Suprapubic skin (tissue), 4 donors: ENCODE data around the gene CHMP4A. TPM values are rescaled to one million over a fixed set of nuclear protein-coding genes. Genes with fewer than 3 reads are reported as not detected.

ENCODE experiments used
- DNase-seq, 2 donors: peaks; one replicate each; pipeline ENCODE4 v3.0.0-alpha.2; 2019; ENCODE audit warnings: low spot score in 2 of 2
- H3K27ac ChIP-seq: fragments of 200-600 bp; sonication (generic); one replicate; pipeline ENCODE4 v1.5.1; 2019
- H3K27me3 ChIP-seq: fragments of 200-600 bp; sonication (generic); one replicate; pipeline ENCODE4 v1.5.1; 2019
- H3K36me3 ChIP-seq: fragments of 200-600 bp; sonication (generic); one replicate; pipeline ENCODE4 v1.5.1; 2019
- H3K4me1 ChIP-seq: fragments of 200-600 bp; sonication (generic); one replicate; pipeline ENCODE4 v1.5.1; 2019
- H3K4me3 ChIP-seq: fragments of 200-600 bp; sonication (generic); one replicate; pipeline ENCODE4 v1.5.1; 2019; ENCODE audit warnings: mild to moderate bottlenecking
- H3K9me3 ChIP-seq: fragments of 200-600 bp; sonication (generic); one replicate; pipeline ENCODE4 v1.5.1; 2019
- EP300 ChIP-seq: sonication (generic); formaldehyde crosslinking; IDR thresholded peaks from one replicate; pipeline ENCODE4 v1.6.1; 2017; ENCODE audit warnings: antibody characterized with exemption
- POLR2A ChIP-seq, 2 donors: fragments of 450-650 bp; IDR thresholded peaks; one replicate each; pipeline ENCODE4 v1.6.1; 2017; ENCODE audit warnings: antibody characterized with exemption in 2 of 2, mild to moderate bottlenecking in 2 of 2, moderate library complexity in 2 of 2
- POLR2AphosphoS5 ChIP-seq, 3 donors: sonication (generic); formaldehyde crosslinking; IDR thresholded peaks; one replicate each; pipeline ENCODE4 v1.6.1; 2017; ENCODE audit warnings: antibody characterized with exemption in 3 of 3
- WGBS: methylation state at CpG from one replicate; pipeline ENCODE4 v1.1.5; 2018; 5-methylcytosine and 5-hydroxymethylcytosine counted together
- total RNA-seq, 4 donors: library from RNA; depleted of rRNA; stranded (reverse); fragments of >200 nt; gene quantifications; one replicate each; pipeline ENCODE4 v1.1.0, GENCODE V29; 2016
- TF ChIP-seq, protein P1 (sequence below), 2 donors: fragments of 200-600 bp in 1 of 2; fragments of 450-650 bp in 1 of 2; sonication (generic) in 1 of 2; IDR thresholded peaks; one replicate each; pipeline ENCODE4 v1.5.1; 2016 to 2019; ENCODE audit warnings: antibody characterized with exemption in 2 of 2, mild to moderate bottlenecking in 1 of 2, moderate library complexity in 1 of 2

CHMP4A gene
- total RNA-seq, 4 donors from 2014 or later = 47.2 to 86.3 (median 63.6) TPM

DNA sequence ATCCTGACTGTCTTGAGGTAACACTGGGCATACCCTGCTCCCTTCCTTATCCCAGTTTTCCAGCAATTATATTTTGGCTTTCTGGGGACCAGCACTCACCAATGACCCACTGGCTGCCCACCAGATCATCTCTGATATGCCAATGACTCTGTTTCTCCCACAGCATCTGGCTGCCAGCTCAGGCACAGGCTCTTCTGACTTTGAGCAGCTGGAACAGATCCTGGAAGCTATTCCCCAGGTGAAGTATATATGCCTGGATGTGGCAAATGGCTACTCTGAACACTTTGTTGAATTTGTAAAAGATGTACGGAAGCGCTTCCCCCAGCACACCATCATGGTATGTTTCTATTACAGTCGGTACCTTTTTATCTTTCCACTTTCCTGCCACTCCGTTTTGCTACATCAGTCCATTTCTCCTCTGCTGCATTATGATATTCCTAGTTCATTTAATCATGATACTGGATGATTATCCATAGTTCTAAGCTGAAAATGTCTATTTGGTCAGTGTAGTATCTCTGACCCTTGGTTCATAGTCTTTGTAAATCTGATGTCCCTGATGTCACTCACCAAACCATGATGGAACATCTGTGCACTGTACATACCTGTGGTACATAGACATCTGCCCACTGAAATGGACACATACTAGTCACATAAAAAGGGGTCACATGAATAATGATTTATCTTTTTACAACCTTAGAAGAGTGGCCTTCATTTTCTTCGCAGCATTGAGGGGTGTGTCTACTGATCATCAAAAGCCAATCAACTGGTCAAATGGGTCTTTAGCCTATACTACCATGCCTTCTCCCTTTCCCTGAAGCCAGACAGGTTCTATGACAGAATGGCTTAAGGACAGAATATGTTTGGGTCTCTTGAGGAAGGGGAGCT lies 22.8 kb upstream of the CHMP4A start:
- H3K27ac ChIP-seq = no peak overlapping the region
- DNase-seq = no peak
- peaks cover 53% of the 10 kb centered on the region for H3K36me3 ChIP-seq
- no peak overlapping the region for H3K4me3 ChIP-seq
- no peak for TF ChIP-seq EP300
- TF ChIP-seq, protein P1, sequence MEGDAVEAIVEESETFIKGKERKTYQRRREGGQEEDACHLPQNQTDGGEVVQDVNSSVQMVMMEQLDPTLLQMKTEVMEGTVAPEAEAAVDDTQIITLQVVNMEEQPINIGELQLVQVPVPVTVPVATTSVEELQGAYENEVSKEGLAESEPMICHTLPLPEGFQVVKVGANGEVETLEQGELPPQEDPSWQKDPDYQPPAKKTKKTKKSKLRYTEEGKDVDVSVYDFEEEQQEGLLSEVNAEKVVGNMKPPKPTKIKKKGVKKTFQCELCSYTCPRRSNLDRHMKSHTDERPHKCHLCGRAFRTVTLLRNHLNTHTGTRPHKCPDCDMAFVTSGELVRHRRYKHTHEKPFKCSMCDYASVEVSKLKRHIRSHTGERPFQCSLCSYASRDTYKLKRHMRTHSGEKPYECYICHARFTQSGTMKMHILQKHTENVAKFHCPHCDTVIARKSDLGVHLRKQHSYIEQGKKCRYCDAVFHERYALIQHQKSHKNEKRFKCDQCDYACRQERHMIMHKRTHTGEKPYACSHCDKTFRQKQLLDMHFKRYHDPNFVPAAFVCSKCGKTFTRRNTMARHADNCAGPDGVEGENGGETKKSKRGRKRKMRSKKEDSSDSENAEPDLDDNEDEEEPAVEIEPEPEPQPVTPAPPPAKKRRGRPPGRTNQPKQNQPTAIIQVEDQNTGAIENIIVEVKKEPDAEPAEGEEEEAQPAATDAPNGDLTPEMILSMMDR (IDR thresholded peaks at IDR 0.05) = no peak
- no peak for TF ChIP-seq POLR2AphosphoS5 (IDR thresholded peaks at IDR 0.05)
- TF ChIP-seq POLR2A (IDR thresholded peaks at IDR 0.05) = no peak
- peaks cover 59% of the 10 kb centered on the region for H3K4me1 ChIP-seq
- 89% methylated on average over 5 of the region's 5 CpGs for WGBS
- no peaks in the 10 kb centered on the region for H3K27me3 ChIP-seq
- H3K9me3 ChIP-seq = no peaks in the 10 kb centered on the region

DNA sequence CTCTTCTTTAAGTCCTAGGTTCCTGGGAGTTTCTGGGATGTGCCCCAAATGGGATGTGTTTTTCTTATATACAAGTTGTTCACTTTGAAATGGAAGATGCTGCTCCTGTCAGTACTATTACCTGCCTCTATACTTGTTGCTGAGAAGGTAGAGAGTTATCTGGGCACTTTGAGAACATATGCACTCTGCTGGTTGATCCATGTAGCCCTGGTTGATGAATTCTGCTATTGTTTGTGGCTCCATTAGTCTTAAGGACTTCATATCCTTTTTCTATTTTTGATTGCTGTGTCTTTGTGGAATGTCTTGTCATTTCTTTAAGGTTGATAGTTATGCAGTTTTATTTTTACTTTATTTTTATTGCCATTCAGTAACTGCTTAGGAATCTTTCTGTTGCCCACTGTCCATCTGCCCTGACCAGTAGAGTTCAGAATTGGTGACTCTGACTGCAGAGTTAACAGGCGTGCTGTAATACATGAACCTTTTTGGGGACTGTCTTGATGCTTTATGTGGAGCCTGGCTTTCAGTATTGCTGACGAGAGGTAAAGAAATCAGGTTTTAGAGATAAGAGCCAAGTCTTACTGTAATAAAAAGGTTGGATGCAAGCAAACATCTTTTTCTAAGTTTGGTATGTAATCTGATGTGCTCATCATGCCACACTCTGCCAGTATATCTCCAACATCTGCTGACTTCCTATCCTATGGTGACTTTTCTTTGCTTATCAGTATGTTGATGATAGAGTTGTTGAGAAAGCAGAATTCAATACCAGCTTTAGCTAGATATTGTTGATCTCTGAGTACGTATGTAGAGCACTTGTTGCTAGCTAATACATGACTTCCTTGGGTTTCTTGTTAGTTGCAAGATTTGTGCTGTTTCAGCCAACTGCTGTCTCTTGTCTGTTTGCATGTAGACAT lies 21.1 kb upstream of the CHMP4A start:
- Histone ChIP-seq H3K36me3 (peaks cover 37% of the 10 kb centered on the region), H3K4me3 (peak overlapping the region; percentile 79), H3K27me3 (no peaks in the 10 kb centered on the region), H3K4me1 (peaks cover 48% of the 10 kb centered on the region), H3K9me3 (no peaks in the 10 kb centered on the region), H3K27ac (no peak overlapping the region)
- TF ChIP-seq, protein P1 (IDR thresholded peaks at IDR 0.05) = no peak
- TF ChIP-seq POLR2AphosphoS5 (IDR thresholded peaks at IDR 0.05) (no peak), EP300 (no peak), POLR2A (IDR thresholded peaks at IDR 0.05) (no peak)
- DNase-seq = no peak
- 67% methylated on average over 3 of the region's 3 CpGs for WGBS

DNA sequence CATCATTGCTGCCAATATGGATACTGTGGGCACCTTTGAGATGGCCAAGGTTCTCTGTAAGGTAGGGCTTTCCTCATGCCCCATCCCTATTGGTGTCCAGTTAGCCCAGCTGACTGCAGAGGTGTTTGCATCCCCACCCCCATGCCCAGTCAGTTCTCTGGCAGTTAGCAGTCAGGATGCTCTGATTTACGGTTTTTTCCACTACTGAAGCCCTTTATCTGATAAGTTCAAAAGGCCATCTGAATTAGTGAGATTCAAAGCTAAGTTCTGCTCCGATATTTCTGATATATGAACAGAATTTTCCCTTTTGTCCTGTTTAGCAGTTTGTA lies 20.2 kb upstream of the CHMP4A start:
- H3K36me3 ChIP-seq = peaks cover 30% of the 10 kb centered on the region
- peak overlapping the region; percentile 87 for H3K27ac ChIP-seq
- H3K4me1 ChIP-seq = peaks cover 42% of the 10 kb centered on the region
- H3K27me3 ChIP-seq = no peaks in the 10 kb centered on the region
- peak overlapping the region; percentile 79 for H3K4me3 ChIP-seq
- WGBS = 67% methylated on average over 2 of the region's 2 CpGs
- no peak for TF ChIP-seq POLR2A (IDR thresholded peaks at IDR 0.05)
- no peak for TF ChIP-seq EP300
- TF ChIP-seq POLR2AphosphoS5 (IDR thresholded peaks at IDR 0.05) = no peak
- TF ChIP-seq, protein P1 (IDR thresholded peaks at IDR 0.05) = no peak
- H3K9me3 ChIP-seq = no peaks in the 10 kb centered on the region
- DNase-seq = no peak

DNA sequence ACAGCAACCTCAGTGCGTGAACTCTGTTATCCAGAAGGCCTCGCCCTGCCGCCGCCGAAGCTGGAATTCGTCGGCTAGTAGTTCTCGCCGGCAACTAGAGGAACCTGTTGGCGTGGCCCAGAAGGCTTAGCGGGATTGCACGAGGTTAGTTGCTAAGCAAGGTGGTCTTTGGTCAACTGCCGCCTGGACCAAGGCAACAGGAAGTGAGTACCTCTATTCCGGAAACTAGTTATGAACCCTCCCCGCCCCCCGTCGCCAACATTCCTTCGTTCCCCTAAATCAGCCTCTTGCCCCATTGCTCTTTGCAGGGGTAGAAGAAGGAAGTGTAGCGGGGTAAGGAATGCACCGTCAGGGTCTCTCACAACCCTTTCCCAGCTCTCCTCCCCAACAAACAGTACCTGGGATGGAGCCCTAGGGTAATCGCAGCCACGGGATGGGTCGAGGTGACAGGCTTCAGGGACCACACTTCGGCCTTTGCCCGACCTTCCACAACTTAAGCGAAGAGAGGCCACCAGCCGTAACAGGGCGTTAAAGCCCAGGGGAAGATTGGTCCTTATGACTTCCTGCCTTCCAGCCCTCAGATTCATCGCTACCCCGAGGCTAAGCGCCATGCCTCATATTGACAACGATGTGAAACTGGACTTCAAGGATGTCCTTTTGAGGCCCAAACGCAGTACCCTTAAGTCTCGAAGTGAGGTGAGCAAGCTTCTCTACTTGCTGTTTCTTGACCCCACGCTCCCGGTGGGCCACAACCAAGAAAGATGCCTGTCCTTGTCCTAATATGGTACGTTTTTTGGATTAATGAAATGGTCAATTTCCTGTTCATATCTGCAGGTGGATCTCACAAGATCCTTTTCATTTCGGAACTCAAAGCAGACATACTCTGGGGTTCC lies 19.6 kb upstream of the CHMP4A start, which contains the start of gene GMPR2:
TSS of gene GMPR2 (plus strand) at position 285 of the 893 bp plus-strand sequence. CDS start at position 610, 325 bp downstream.
- WGBS = 6% methylated on average over 26 of the region's 38 CpGs
- no peaks in the 10 kb centered on the region for H3K27me3 ChIP-seq
- TF ChIP-seq, protein P1 (IDR thresholded peaks at IDR 0.05) = no peak
- TF ChIP-seq POLR2A (IDR thresholded peaks at IDR 0.05) = peak in 1 of 2 donors; percentile 31
- peak in 2 of 3 donors; percentile 31 to 62 for TF ChIP-seq POLR2AphosphoS5 (IDR thresholded peaks at IDR 0.05)
- TF ChIP-seq EP300 = no peak
- peak within 1 kb of the TSS; percentile 79 for H3K4me3 ChIP-seq
- H3K9me3 ChIP-seq = no peaks in the 10 kb centered on the region
- DNase-seq = no peak
- H3K4me1 ChIP-seq = peaks cover 42% of the 10 kb centered on the region
- H3K27ac ChIP-seq = peak within 1 kb of the TSS; percentile 87
- peaks cover 24% of the 10 kb centered on the region for H3K36me3 ChIP-seq
